Fibroblast of pulmonary artery (primary cell): ENCODE results near the gene PCDH17.

Experiments
- DNase-seq: peaks from one replicate; pipeline ENCODE4 v3.0.0-alpha.2; 2010; ENCODE audit warnings: low read depth
- H3K4me3 ChIP-seq: replicated peaks from 2 replicates; pipeline ENCODE4 v1.5.1; 2011; ENCODE audit warnings: low read depth, mild to moderate bottlenecking, control low read depth, low read length, moderate library complexity
- CTCF ChIP-seq: IDR thresholded peaks from 2 replicates; pipeline ENCODE4 v1.5.1; 2011; ENCODE audit warnings: mild to moderate bottlenecking, control low read depth, low read length, inconsistent platforms; ENCODE audit errors: missing control alignments

Gene PCDH17

GRCh38 chr13:57635541-57636085, 4.1 kb downstream of the PCDH17 start:
- DNase-seq: no peak
- no peak overlapping the region for H3K4me3 ChIP-seq
- no peak for TF ChIP-seq CTCF

GRCh38 chr13:57636816-57637215, 5.3 kb downstream of the PCDH17 start:
- no peak for DNase-seq
- no peak overlapping the region for H3K4me3 ChIP-seq
- no peak for TF ChIP-seq CTCF

GRCh38 chr13:57637515-57637914, 6.0 kb downstream of the PCDH17 start:
- DNase-seq: no peak
- TF ChIP-seq CTCF: no peak
- no peak overlapping the region for H3K4me3 ChIP-seq

GRCh38 chr13:57638186-57638890, 6.8 kb downstream of the PCDH17 start:
- no peak for TF ChIP-seq CTCF
- DNase-seq: no peak
- H3K4me3 ChIP-seq: no peak overlapping the region

- no peak for TF ChIP-seq CTCF
- DNase-seq: peak; percentile 33
- H3K4me3 ChIP-seq: no peak overlapping the region
These were observed 9.1 kb downstream of the PCDH17 start for GRCh38 chr13:57640607-57641006.

- no peak for DNase-seq
- no peak for TF ChIP-seq CTCF
- no peak overlapping the region for H3K4me3 ChIP-seq
These were observed 9.5 kb downstream of the PCDH17 start for GRCh38 chr13:57641051-57641450.

- DNase-seq: no peak
- no peak overlapping the region for H3K4me3 ChIP-seq
- no peak for TF ChIP-seq CTCF
These were observed 12.6 kb downstream of the PCDH17 start for GRCh38 chr13:57644106-57644505.
